GM12874 (cell line): ENCODE data around the gene KCNH2.

Experiments used
- CTCF ChIP-seq: IDR thresholded peaks from 2 replicates; pipeline ENCODE4 v1.5.1; 2011; ENCODE audit warnings: low read depth, mild to moderate bottlenecking, control low read depth, low read length, moderate library complexity; ENCODE audit not compliant: insufficient read depth

KCNH2 gene

DNA sequence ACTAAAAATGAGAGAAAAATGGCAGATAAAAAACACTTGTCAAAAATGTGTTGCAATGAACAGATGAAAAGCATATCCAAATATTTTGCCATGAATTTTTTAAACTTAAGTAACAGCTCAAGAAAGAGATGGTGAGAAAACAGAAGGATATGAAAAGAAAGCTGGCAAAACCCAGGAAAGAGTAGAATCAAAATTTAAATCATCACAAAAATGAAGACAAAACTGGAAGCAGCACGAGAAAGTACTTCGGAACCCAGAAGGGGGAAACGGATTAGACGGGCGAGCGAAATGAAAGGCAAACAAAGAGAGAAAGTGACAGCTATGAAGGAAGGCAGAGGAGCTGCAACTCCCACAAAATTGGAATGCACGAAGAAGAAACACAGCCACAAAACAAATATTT, 60.2 kb downstream of the KCNH2 start:
- TF ChIP-seq CTCF = no peak

DNA sequence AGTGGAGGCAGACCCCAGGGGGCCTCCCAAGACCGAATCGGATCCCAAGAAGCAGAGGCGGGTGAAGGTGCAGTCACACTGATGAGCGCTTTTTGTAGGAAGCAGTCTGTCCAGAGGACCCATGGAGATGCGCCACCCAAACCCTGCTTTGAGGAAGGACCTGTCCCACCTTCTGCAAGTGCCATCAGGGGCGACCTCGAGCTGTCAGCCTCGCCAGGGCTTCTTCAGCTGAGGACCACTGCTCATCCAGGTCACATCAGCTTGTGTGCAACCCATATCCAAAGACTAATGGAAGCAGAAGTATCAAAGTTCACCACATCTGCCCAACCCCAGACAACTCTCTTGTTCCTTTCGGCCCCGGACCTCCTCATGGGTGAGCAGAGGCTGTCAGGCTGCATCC, 61.5 kb downstream of the KCNH2 start:
- TF ChIP-seq CTCF = no peak

DNA sequence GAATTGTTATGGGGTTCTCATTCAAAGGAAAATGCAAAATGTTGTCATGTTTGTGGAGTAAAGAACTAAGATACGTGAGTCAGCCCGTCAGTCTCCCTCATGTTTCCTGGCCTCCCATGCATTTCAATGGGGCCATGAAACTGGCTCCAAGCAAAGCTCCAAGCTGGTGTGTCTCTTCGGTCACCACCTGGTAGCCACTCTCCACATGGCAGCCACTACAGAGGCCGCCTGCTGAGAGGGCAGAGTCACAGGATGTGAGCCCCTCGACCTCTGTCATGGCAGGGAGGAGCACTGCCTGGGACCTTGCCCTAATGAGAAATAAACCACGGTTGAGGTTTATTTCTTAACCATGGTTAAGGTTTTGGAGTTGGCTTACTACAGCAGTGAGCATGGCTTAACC, 63.2 kb downstream of the KCNH2 start:
- no peak for TF ChIP-seq CTCF

DNA sequence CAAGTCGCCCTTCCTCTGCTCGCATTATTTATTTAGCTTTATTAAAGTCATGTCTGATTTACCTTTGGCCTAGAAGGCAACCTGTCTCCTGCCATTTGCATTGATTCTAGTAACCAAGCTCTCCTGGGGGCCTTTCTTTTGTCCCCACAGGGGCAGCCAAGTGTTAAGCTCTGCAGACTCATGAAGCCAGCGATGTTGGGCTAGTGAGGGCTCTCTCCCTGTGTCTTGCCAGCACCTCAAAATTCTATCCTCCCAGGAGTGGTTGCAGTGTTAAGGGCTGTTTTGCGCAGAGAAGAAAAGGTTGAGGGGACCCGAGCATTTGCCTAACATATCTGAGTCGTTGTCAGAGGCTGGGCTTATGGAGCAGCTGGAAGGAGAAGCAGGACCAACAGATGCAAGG, 63.9 kb downstream of the KCNH2 start:
- TF ChIP-seq CTCF = no peak

DNA sequence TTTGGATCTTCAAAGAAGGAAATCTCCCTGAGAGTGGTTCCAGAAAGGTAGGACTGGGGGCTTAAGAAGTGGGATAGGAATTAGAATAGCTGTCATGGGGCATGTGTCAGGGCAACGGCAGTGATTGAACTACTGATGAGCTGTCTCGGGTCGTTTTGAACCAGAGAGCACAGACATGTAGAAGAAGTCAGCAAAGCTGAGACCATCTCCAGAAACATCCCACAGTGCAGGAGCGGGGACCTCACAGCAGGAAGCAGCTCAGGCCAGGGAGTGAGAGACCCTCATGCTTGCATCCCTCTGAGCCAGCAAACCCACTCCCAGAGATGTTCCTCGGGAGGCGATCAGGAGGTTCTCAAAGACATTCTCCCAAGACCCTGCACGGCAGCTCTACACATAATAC, 65.7 kb downstream of the KCNH2 start:
- TF ChIP-seq CTCF = no peak

DNA sequence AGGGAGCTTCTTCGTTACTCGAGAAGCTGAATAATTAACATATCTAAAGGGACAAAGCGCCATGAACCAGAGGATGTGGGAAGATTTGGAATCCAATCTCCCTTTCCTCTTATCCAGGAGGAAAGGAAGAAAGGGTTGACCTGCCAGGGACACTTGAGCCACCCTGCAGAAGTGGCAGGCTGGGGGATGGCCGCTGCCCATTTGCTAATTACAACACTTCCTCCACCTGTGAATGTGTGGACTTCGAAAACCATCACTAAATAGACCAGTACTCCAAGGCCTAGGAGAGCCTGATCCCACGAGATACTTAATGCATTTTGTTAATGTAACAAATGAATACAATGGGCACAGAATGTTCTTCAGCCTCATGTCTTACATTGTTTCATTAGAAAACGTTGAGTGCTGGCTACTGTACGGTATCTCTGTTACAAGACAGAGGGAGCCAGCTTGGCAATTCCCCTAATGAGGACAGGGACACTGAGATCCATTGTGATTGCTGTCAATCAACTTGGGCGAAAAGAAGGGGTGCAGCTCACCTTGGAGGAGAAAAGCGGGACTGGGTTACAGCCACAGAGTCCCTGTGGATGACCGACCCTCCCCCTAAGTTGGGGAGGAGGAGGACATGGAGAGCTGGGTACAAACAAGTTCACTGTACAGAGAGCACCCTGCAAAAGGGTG, 66.4 kb downstream of the KCNH2 start:
- TF ChIP-seq CTCF = no peak

- TF ChIP-seq CTCF = no peak
Observed at GRCh38 chr7:150910996-150911422, 67.1 kb downstream of the KCNH2 start.
